HepG2 (cell line): ENCODE measurements around the gene GPLD1. TPM values are rescaled to one million over a fixed set of nuclear protein-coding genes. Genes with fewer than 3 reads are reported as not detected.

ENCODE experiments used
- CBX5 ChIP-seq: sonication (generic); formaldehyde crosslinking; IDR thresholded peaks from 2 replicates; pipeline ENCODE4 v1.4.0; 2020; ENCODE audit warnings: missing genetic modification reagents, borderline replicate concordance
- CERS6 ChIP-seq: sonication (generic); formaldehyde crosslinking; IDR thresholded peaks from 2 replicates; pipeline ENCODE4 v1.5.0; 2020; ENCODE audit warnings: missing genetic modification reagents
- ETV6 ChIP-seq: sonication (generic); formaldehyde crosslinking; conservative IDR thresholded peaks from 2 replicates; pipeline ENCODE4 v1.4.0; 2020; ENCODE audit warnings: missing genetic modification reagents
- FOXK1 ChIP-seq: sonication (generic); formaldehyde crosslinking; IDR thresholded peaks from 2 replicates; pipeline ENCODE4 v1.4.0; 2020; ENCODE audit warnings: low read depth, missing genetic modification reagents, borderline replicate concordance
- GATAD2A ChIP-seq: IDR thresholded peaks from 2 replicates; pipeline ENCODE4 v1.6.1; 2016
- HCFC1 ChIP-seq: fragments of 150-350 bp; IDR thresholded peaks from 2 replicates; pipeline ENCODE4 v1.6.1; 2014; ENCODE audit warnings: low read depth, low read length
- LCORL ChIP-seq, 2 experiments: fragments of 450-650 bp in 1 of 2; sonication (generic) in 1 of 2; formaldehyde crosslinking in 1 of 2; IDR thresholded peaks; 2 replicates each; pipeline versions ENCODE4 v1.5.0 to v1.6.1; 2017 to 2020; ENCODE audit warnings: antibody characterized with exemption in 1 of 2, missing genetic modification reagents in 1 of 2
- MED8 ChIP-seq: sonication (generic); formaldehyde crosslinking; IDR thresholded peaks from 2 replicates; pipeline ENCODE4 v1.8.1; 2023; ENCODE audit warnings: mild to moderate bottlenecking, missing genetic modification reagents; ENCODE audit not compliant: insufficient replicate concordance
- SIX4 ChIP-seq: sonication (generic); formaldehyde crosslinking; IDR thresholded peaks from 2 replicates; pipeline ENCODE4 v1.4.0; 2020; ENCODE audit warnings: missing genetic modification reagents
- STAG1 ChIP-seq: sonication (generic); formaldehyde crosslinking; IDR thresholded peaks from 2 replicates; pipeline ENCODE4 v1.4.0; 2020; ENCODE audit warnings: missing genetic modification reagents
- XBP1 ChIP-seq: sonication (generic); formaldehyde crosslinking; IDR thresholded peaks from 2 replicates; pipeline ENCODE4 v1.5.0; 2020; ENCODE audit warnings: missing genetic modification reagents
- YY1 ChIP-seq: IDR thresholded peaks from 2 replicates; pipeline ENCODE4 v1.6.1; 2011; ENCODE audit warnings: low read length, low read depth, moderate library complexity, mild to moderate bottlenecking; ENCODE audit not compliant: insufficient read depth, insufficient replicate concordance
- ZKSCAN8 ChIP-seq: IDR thresholded peaks from 2 replicates; pipeline ENCODE4 v1.6.1; 2016; ENCODE audit warnings: borderline replicate concordance, missing genetic modification reagents, missing compliant biosample characterization
- ZNF10 ChIP-seq: sonication (generic); formaldehyde crosslinking; IDR thresholded peaks from 2 replicates; pipeline ENCODE4 v1.4.0; 2020; ENCODE audit warnings: mild to moderate bottlenecking, low read depth, missing genetic modification reagents, borderline replicate concordance
- ZNF354B ChIP-seq: sonication (generic); formaldehyde crosslinking; IDR thresholded peaks from 2 replicates; pipeline ENCODE4 v1.8.0; 2022; ENCODE audit warnings: mild to moderate bottlenecking, missing genetic modification reagents
- ZNF446 ChIP-seq: sonication (generic); formaldehyde crosslinking; IDR thresholded peaks from 2 replicates; pipeline ENCODE4 v1.5.0; 2020; ENCODE audit warnings: mild to moderate bottlenecking, missing genetic modification reagents
- ZNF562 ChIP-seq: sonication (generic); formaldehyde crosslinking; IDR thresholded peaks from 2 replicates; pipeline ENCODE4 v1.8.0; 2022; ENCODE audit warnings: missing genetic modification reagents, borderline replicate concordance
- ZNF607 ChIP-seq: sonication (generic); formaldehyde crosslinking; IDR thresholded peaks from 2 replicates; pipeline ENCODE4 v1.5.1; 2020; ENCODE audit warnings: missing genetic modification reagents, mild to moderate bottlenecking, borderline replicate concordance
- ZNF878 ChIP-seq: sonication (generic); formaldehyde crosslinking; IDR thresholded peaks from 2 replicates; pipeline ENCODE4 v1.8.1; 2023; ENCODE audit warnings: mild to moderate bottlenecking, missing genetic modification reagents, moderate library complexity
- polyA plus RNA-seq, 8 experiments: library from polyadenylated mRNA; depleted of rRNA in 3 of 8; stranded (reverse) in 7 of 8; unstranded in 1 of 8; fragments of >200 nt; fragmentation: Illumina TruSeq in 4 of 8; extraction: Trizol in 4 of 8; gene quantifications; 2 replicates each; pipeline versions ENCODE4 v1.2.1 to v1.2.3, GENCODE V29; 2011 to 2016; ENCODE audit warnings: low read depth in 4 of 8, missing spikeins in 1 of 8, mixed read lengths in 1 of 8; ENCODE audit not compliant: insufficient read depth in 1 of 8
- total RNA-seq, 5 experiments: library from RNA; depleted of rRNA; stranded (reverse); fragments of >200 nt; fragmentation: Illumina TruSeq; extraction: Trizol; gene quantifications; 2 replicates each; pipeline ENCODE4 v1.2.3, GENCODE V29; 2016; ENCODE audit warnings: low read depth in 1 of 5
- TF ChIP-seq, protein P1 (sequence below): sonication (generic); formaldehyde crosslinking; IDR thresholded peaks from 2 replicates; pipeline ENCODE4 v1.5.1; 2020; ENCODE audit warnings: mild to moderate bottlenecking, missing genetic modification reagents, borderline replicate concordance
- TF ChIP-seq, protein P2 (sequence below): IDR thresholded peaks from 2 replicates; pipeline ENCODE4 v1.6.1; 2018; ENCODE audit warnings: missing genetic modification reagents

GPLD1 gene
- total and polyA plus RNA-seq, 2 of the 13 experiments (the other 11 are each of a cell fraction or from before 2014, with no cell fraction given) = 6.2 to 7.6 TPM

DNA sequence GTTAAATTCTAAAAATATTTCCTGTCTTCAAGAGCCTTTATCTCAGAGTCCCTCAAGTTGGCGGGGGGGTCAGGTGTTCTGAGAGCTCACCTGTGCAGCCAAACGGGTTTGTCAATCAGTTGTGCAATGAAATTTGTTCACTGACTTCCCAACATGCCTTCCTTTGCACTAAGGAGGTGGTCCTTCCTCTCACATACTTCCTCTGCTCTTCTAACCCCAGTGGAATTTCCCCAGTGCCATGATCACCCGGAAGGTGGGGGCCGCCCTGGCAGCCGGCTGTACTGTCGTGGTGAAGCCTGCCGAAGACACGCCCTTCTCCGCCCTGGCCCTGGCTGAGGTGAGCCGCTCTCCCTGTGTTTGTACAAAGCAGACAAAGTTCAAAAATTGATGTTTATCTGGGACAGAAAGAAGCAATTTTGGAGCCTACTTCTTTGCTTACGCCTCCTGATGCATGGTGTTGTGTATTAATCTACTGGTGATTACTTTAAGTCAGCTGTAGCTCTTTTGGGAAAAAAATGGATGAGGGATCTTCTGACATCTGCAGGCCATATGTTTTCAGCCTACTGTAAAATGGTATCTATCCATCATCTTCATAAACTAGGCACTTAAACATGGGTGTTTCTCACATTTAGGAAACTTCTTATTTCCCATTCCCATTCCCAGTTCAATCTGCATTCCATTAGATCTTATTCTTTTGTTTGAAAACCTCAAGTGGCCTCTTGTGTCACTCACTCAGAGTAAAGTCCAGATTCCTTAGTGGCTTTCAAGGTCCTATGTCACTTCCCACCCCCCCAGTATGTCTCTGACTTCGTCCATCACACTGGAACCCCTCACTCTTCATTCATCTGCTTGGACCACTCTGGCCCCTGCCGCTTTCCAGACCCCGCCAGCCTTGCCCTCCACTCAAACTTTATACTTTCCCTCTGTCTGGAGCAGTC is 15.5 kb upstream of the GPLD1 start (continued):
- 0 out of 2 replicates have a peak, but pooled peaks have one; percentile 8 for TF ChIP-seq HCFC1
- peak; percentile 28; the same call in 1 of the 2 replicates for TF ChIP-seq ZNF878 (CRISPR knock-in tag)
- no peak for TF ChIP-seq CERS6 (CRISPR knock-in tag)
- TF ChIP-seq ETV6 (CRISPR knock-in tag) = no peak; the same call in 1 of the 2 replicates
- TF ChIP-seq FOXK1 = 0 out of 2 replicates have a peak, but pooled peaks have one; percentile 27
- no peak for TF ChIP-seq ZNF354B (CRISPR knock-in tag)
- no peak for TF ChIP-seq STAG1 (CRISPR knock-in tag)
- TF ChIP-seq ZNF10 (CRISPR knock-in tag) = no peak
- TF ChIP-seq ZNF562 (CRISPR knock-in tag) = no peak
- TF ChIP-seq ZKSCAN8 (CRISPR knock-in tag) = peak; percentile 65; the same call in 1 of the 2 replicates
- TF ChIP-seq, protein P1, sequence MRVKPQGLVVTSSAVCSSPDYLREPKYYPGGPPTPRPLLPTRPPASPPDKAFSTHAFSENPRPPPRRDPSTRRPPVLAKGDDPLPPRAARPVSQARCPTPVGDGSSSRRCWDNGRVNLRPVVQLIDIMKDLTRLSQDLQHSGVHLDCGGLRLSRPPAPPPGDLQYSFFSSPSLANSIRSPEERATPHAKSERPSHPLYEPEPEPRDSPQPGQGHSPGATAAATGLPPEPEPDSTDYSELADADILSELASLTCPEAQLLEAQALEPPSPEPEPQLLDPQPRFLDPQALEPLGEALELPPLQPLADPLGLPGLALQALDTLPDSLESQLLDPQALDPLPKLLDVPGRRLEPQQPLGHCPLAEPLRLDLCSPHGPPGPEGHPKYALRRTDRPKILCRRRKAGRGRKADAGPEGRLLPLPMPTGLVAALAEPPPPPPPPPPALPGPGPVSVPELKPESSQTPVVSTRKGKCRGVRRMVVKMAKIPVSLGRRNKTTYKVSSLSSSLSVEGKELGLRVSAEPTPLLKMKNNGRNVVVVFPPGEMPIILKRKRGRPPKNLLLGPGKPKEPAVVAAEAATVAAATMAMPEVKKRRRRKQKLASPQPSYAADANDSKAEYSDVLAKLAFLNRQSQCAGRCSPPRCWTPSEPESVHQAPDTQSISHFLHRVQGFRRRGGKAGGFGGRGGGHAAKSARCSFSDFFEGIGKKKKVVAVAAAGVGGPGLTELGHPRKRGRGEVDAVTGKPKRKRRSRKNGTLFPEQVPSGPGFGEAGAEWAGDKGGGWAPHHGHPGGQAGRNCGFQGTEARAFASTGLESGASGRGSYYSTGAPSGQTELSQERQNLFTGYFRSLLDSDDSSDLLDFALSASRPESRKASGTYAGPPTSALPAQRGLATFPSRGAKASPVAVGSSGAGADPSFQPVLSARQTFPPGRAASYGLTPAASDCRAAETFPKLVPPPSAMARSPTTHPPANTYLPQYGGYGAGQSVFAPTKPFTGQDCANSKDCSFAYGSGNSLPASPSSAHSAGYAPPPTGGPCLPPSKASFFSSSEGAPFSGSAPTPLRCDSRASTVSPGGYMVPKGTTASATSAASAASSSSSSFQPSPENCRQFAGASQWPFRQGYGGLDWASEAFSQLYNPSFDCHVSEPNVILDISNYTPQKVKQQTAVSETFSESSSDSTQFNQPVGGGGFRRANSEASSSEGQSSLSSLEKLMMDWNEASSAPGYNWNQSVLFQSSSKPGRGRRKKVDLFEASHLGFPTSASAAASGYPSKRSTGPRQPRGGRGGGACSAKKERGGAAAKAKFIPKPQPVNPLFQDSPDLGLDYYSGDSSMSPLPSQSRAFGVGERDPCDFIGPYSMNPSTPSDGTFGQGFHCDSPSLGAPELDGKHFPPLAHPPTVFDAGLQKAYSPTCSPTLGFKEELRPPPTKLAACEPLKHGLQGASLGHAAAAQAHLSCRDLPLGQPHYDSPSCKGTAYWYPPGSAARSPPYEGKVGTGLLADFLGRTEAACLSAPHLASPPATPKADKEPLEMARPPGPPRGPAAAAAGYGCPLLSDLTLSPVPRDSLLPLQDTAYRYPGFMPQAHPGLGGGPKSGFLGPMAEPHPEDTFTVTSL (CRISPR knock-in tag) = peak; percentile 15; the same call in 1 of the 2 replicates
- TF ChIP-seq LCORL (IDR thresholded peaks at IDR 0.05) = no peak
- TF ChIP-seq LCORL (CRISPR knock-in tag; IDR thresholded peaks at IDR 0.05) = peak; percentile 88
- TF ChIP-seq SIX4 (CRISPR knock-in tag) = 0 out of 2 replicates have a peak, but pooled peaks have one; percentile 14
- peak; percentile 23; the same call in 1 of the 2 replicates for TF ChIP-seq CBX5 (CRISPR knock-in tag)
- no peak for TF ChIP-seq ZNF446 (CRISPR knock-in tag)
- TF ChIP-seq, protein P2, sequence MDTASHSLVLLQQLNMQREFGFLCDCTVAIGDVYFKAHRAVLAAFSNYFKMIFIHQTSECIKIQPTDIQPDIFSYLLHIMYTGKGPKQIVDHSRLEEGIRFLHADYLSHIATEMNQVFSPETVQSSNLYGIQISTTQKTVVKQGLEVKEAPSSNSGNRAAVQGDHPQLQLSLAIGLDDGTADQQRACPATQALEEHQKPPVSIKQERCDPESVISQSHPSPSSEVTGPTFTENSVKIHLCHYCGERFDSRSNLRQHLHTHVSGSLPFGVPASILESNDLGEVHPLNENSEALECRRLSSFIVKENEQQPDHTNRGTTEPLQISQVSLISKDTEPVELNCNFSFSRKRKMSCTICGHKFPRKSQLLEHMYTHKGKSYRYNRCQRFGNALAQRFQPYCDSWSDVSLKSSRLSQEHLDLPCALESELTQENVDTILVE (CRISPR knock-in tag) = no peak
- TF ChIP-seq XBP1 = no peak; the same call in 1 of the 2 replicates
- peak; percentile 32; the same call in 1 of the 2 replicates for TF ChIP-seq ZNF607 (CRISPR knock-in tag)
- TF ChIP-seq MED8 (CRISPR knock-in tag) = peak; percentile 2
- peak; percentile 84 for TF ChIP-seq GATAD2A
- TF ChIP-seq YY1 = peak; percentile 73
